H1 (cell line): Measurements from ENCODE around the gene ACMSD. TPM values are rescaled to one million over a fixed set of nuclear protein-coding genes. Genes with fewer than 3 reads are reported as not detected.

ENCODE experiments used
- CTCF ChIA-PET: fragments of 300-600 bp; sonication (Branson Sonifier 250); formaldehyde crosslinking; loops from one replicate; lab custom pipeline; 2021; ENCODE audit not compliant: partially characterized antibody; lab: Charles Lee
- POLR2A ChIA-PET: fragments of 300-600 bp; sonication (Branson Sonifier 250); formaldehyde crosslinking; loops from one replicate; lab custom pipeline; 2021; ENCODE audit warnings: inconsistent platforms; ENCODE audit not compliant: partially characterized antibody; lab: Charles Lee
- DNase-seq, 2 experiments: peaks; one replicate each; pipeline versions ENCODE4 v3.0.0 to v3.0.0-alpha.2; 2010 to 2022; ENCODE audit warnings: low spot score in 2 of 2, low read depth in 1 of 2, mixed read lengths in 1 of 2
- FAIRE-seq: peaks from 2 replicates; lab custom pipeline; 2011; peaks lifted over from hg19 to GRCh38; lab: Jason Lieb, UNC
- H2AFZ ChIP-seq: 2 replicates; pipeline ENCODE4 v1.8.1; 2012; ENCODE audit warnings: low read length, inconsistent platforms
- H2AK5ac ChIP-seq: 2 replicates; pipeline ENCODE4 v1.6.1; 2013; ENCODE audit warnings: low read depth, low read length
- H2BK120ac ChIP-seq: replicated peaks from 2 replicates; pipeline ENCODE3; 2013; ENCODE audit warnings: low read depth, low read length, inconsistent platforms
- H2BK12ac ChIP-seq: 2 replicates; pipeline ENCODE4 v1.6.1; 2013; ENCODE audit warnings: low read depth, low read length
- H2BK15ac ChIP-seq: 2 replicates; pipeline ENCODE4 v1.6.1; 2013; ENCODE audit warnings: low read length
- H2BK20ac ChIP-seq: 2 replicates; pipeline ENCODE4 v1.6.1; 2013; ENCODE audit warnings: low read length
- H2BK5ac ChIP-seq: 2 replicates; pipeline ENCODE4 v1.6.1; 2013; ENCODE audit warnings: low read depth, low read length
- H3K14ac ChIP-seq: 2 replicates; pipeline ENCODE4 v1.6.1; 2013; ENCODE audit warnings: inconsistent platforms; ENCODE audit not compliant: insufficient read length
- H3K18ac ChIP-seq: 2 replicates; pipeline ENCODE4 v1.6.1; 2013; ENCODE audit warnings: low read length; ENCODE audit errors: extremely low read depth
- H3K23ac ChIP-seq: 2 replicates; pipeline ENCODE4 v1.6.1; 2013; ENCODE audit warnings: inconsistent platforms; ENCODE audit not compliant: insufficient read length
- H3K23me2 ChIP-seq: 2 replicates; pipeline ENCODE4 v1.6.1; 2013; ENCODE audit warnings: low read depth, low read length
- H3K27ac ChIP-seq: 2 replicates; pipeline ENCODE4 v1.6.1; 2011; ENCODE audit warnings: low read depth, low read length, inconsistent platforms
- H3K27me3 ChIP-seq, 4 experiments: replicated peaks in 1 of 4; 1 replicate in 1 of 4; 2 replicates in 3 of 4; pipeline versions ENCODE4 v1.6.1 to v1.8.1; 2011 to 2013; ENCODE audit warnings: low read length in 3 of 4, mild to moderate bottlenecking in 3 of 4, inconsistent platforms in 2 of 4, mixed read lengths in 2 of 4, moderate library complexity in 1 of 4; ENCODE audit not compliant: control insufficient read depth in 3 of 4, insufficient read depth in 3 of 4; ENCODE audit errors: extremely low read depth in 1 of 4
- H3K36me3 ChIP-seq, 4 experiments: 2 replicates each; pipeline versions ENCODE4 v1.6.1 to v1.8.1; 2011 to 2013; ENCODE audit warnings: mild to moderate bottlenecking in 4 of 4, low read length in 3 of 4, moderate library complexity in 2 of 4, control low read depth in 1 of 4, inconsistent platforms in 1 of 4; ENCODE audit not compliant: insufficient read depth in 4 of 4, control insufficient read depth in 2 of 4
- H3K4ac ChIP-seq: replicated peaks from 2 replicates; pipeline ENCODE3; 2013; ENCODE audit warnings: low read length, low read depth, mixed read lengths, inconsistent platforms; ENCODE audit not compliant: insufficient read length
- H3K4me1 ChIP-seq, 4 experiments: replicated peaks in 1 of 4; 1 replicate in 1 of 4; 2 replicates in 3 of 4; pipeline versions ENCODE4 v1.6.1 to v1.8.1; 2011 to 2013; ENCODE audit warnings: low read length in 3 of 4, inconsistent platforms in 2 of 4, mixed read lengths in 1 of 4; ENCODE audit not compliant: insufficient read depth in 4 of 4, control insufficient read depth in 3 of 4
- H3K4me2 ChIP-seq, 2 experiments: 2 replicates each; pipeline versions ENCODE4 v1.6.1 to v1.8.1; 2011 to 2013; ENCODE audit warnings: low read depth in 2 of 2, low read length in 2 of 2, control low read depth in 1 of 2, inconsistent platforms in 1 of 2, mild to moderate bottlenecking in 1 of 2; ENCODE audit not compliant: insufficient read depth in 1 of 2
- H3K4me3 ChIP-seq, 4 experiments: fragments of 200-600, 300-600 bp in 1 of 4; sonication (generic), shearing (Covaris generic), sonication (Bioruptor Twin) in 1 of 4; 2 replicates each; pipeline versions ENCODE4 v1.5.1 to v1.8.1; 2011 to 2016; ENCODE audit warnings: low read length in 4 of 4, low read depth in 3 of 4, control low read depth in 2 of 4, inconsistent platforms in 2 of 4, mild to moderate bottlenecking in 2 of 4, mixed read lengths in 1 of 4, moderate library complexity in 1 of 4; ENCODE audit not compliant: insufficient read depth in 2 of 4; ENCODE audit errors: extremely low read depth in 1 of 4
- H3K56ac ChIP-seq: replicated peaks from 2 replicates; pipeline ENCODE3; 2013; ENCODE audit warnings: low read depth, mild to moderate bottlenecking, mixed read lengths, low read length, inconsistent platforms; ENCODE audit not compliant: insufficient read length
- H3K79me1 ChIP-seq: 2 replicates; pipeline ENCODE4 v1.6.1; 2013; ENCODE audit warnings: low read depth, low read length, control low read depth
- H3K79me2 ChIP-seq, 2 experiments: 2 replicates each; pipeline versions ENCODE4 v1.6.1 to v1.8.1; 2012 to 2013; ENCODE audit warnings: low read length in 2 of 2, mild to moderate bottlenecking in 2 of 2, inconsistent platforms in 1 of 2; ENCODE audit not compliant: insufficient read depth in 2 of 2, control insufficient read depth in 1 of 2
- H3K9ac ChIP-seq, 4 experiments: replicated peaks in 1 of 4; 1 replicate in 1 of 4; 2 replicates in 3 of 4; pipeline versions ENCODE4 v1.6.1 to v1.8.1; 2011 to 2013; ENCODE audit warnings: low read depth in 3 of 4, low read length in 3 of 4, control low read depth in 2 of 4, mild to moderate bottlenecking in 2 of 4, moderate library complexity in 2 of 4, inconsistent platforms in 1 of 4; ENCODE audit errors: extremely low read depth in 1 of 4
- H3K9me3 ChIP-seq, 2 experiments: 2 replicates each; pipeline versions ENCODE4 v1.6.1 to v1.8.1; 2012 to 2013; ENCODE audit warnings: mild to moderate bottlenecking in 2 of 2, moderate library complexity in 2 of 2, control low read depth in 1 of 2, inconsistent platforms in 1 of 2, low read depth in 1 of 2, low read length in 1 of 2, mixed read lengths in 1 of 2; ENCODE audit not compliant: insufficient read depth in 2 of 2
- H4K20me1 ChIP-seq, 2 experiments: replicated peaks in 1 of 2; 2 replicates each; pipeline versions ENCODE3 to v1.8.1; 2011 to 2013; ENCODE audit warnings: inconsistent platforms in 2 of 2, low read length in 2 of 2, mild to moderate bottlenecking in 1 of 2; ENCODE audit not compliant: insufficient read depth in 2 of 2, control insufficient read depth in 1 of 2
- H4K5ac ChIP-seq: 2 replicates; pipeline ENCODE4 v1.6.1; 2013; ENCODE audit warnings: low read length, low read depth, mixed read lengths, inconsistent platforms; ENCODE audit not compliant: insufficient read length
- H4K8ac ChIP-seq: 2 replicates; pipeline ENCODE4 v1.8.0; 2013; ENCODE audit warnings: mild to moderate bottlenecking, moderate library complexity, low read length, inconsistent platforms; ENCODE audit not compliant: insufficient read depth; ENCODE audit errors: extremely low read depth
- H4K91ac ChIP-seq: replicated peaks from 2 replicates; pipeline ENCODE3; 2013; ENCODE audit warnings: low read length, mixed read lengths, inconsistent platforms; ENCODE audit not compliant: insufficient read length
- CHD2 ChIP-seq: IDR thresholded peaks from 2 replicates; pipeline ENCODE4 v1.6.1; 2012; ENCODE audit warnings: low read length, improper control_type of control experiment
- EP300 ChIP-seq, 2 experiments: IDR thresholded peaks; 1 replicate in 1 of 2; 2 replicates in 1 of 2; pipeline ENCODE4 v1.6.1; 2011 to 2012; ENCODE audit warnings: low read depth in 2 of 2, low read length in 2 of 2, mild to moderate bottlenecking in 2 of 2, borderline replicate concordance in 1 of 2, inconsistent platforms in 1 of 2, moderate library complexity in 1 of 2
- RBBP5 ChIP-seq: IDR thresholded peaks from 2 replicates; pipeline ENCODE4 v1.7.1; 2012; ENCODE audit warnings: low read depth, mild to moderate bottlenecking, inconsistent platforms, low read length, moderate library complexity, borderline replicate concordance
- SIN3A ChIP-seq, 2 experiments: IDR thresholded peaks in 1 of 2; conservative IDR thresholded peaks in 1 of 2; 2 replicates each; pipeline ENCODE4 v1.6.1; 2011 to 2012; ENCODE audit warnings: low read length in 2 of 2, improper control_type of control experiment in 1 of 2, low read depth in 1 of 2, mild to moderate bottlenecking in 1 of 2
- YY1 ChIP-seq: IDR thresholded peaks from 2 replicates; pipeline ENCODE4 v1.6.1; 2011; ENCODE audit warnings: low read depth, mild to moderate bottlenecking, low read length
- WGBS, 2 experiments: shearing (Covaris generic) in 1 of 2; methylation state at CpG; one replicate each; pipeline versions ENCODE4 v1.1.6 to v1.1.7; 2013 to 2015; ENCODE audit warnings: low lambda C conversion rate in 2 of 2, mixed read lengths in 2 of 2, inconsistent platforms in 1 of 2, low coverage in 1 of 2, missing lambda C conversion rate in 1 of 2; ENCODE audit not compliant: insufficient replicate concordance in 2 of 2, insufficient coverage in 1 of 2, insufficient read length in 1 of 2; ENCODE audit errors: extremely low coverage in 1 of 2, missing lambda C conversion rate in 1 of 2; 5-methylcytosine and 5-hydroxymethylcytosine counted together
- polyA plus RNA-seq, 7 experiments: library from polyadenylated mRNA; depleted of rRNA in 3 of 7; stranded (reverse) in 5 of 7; unstranded in 2 of 7; fragments of >200 nt in 5 of 7; fragments of 200-250 nt in 2 of 7; gene quantifications; 1 replicate in 5 of 7; 2 replicates in 1 of 7; 4 replicates in 1 of 7; pipeline versions ENCODE4 v1.2.1 to v1.2.3, GENCODE V29; 2011 to 2013; ENCODE audit warnings: missing spikeins in 2 of 7, mixed read lengths in 2 of 7
- total RNA-seq: library from RNA; stranded (reverse); fragmentation: NEBNext Ultra II Directional; extraction: Animal tissue kit (Norgen Biotek cat#: 25700); gene quantifications from 2 replicates; pipeline ENCODE4 v1.2.1, GENCODE V29; 2021

Gene ACMSD
- total and polyA plus RNA-seq, 2 of the 8 experiments (the other 6 are each of a cell fraction or from before 2014, with no cell fraction given): not detected

- H2BK120ac ChIP-seq: no peak overlapping the region
- FAIRE-seq (no peak), DNase-seq (no peak)
- no peak overlapping the region for H3K4ac ChIP-seq
- H3K23ac ChIP-seq: no peak overlapping the region
- H3K4me1 ChIP-seq: no peaks in the 10 kb centered on the region
- H3K4me3 ChIP-seq: no peak overlapping the region
- H4K8ac ChIP-seq: no peak overlapping the region
- H3K14ac ChIP-seq: no peak overlapping the region
- H3K56ac ChIP-seq: no peak overlapping the region
- no peak overlapping the region for H3K4me2 ChIP-seq
- no peaks in the 10 kb centered on the region for H3K36me3 ChIP-seq
- H3K23me2 ChIP-seq: no peaks in the 10 kb centered on the region
- peaks cover 0 to 1% of the 10 kb centered on the region in 2 experiments for H4K20me1 ChIP-seq
- H3K79me2 ChIP-seq: no peaks in the 10 kb centered on the region
- WGBS, 2 experiments: 91% methylated on average over 2 of the region's 2 CpGs; no CpG with 5 or more reads in 1 of the 2 experiments
- H2BK15ac ChIP-seq: no peak overlapping the region
- no peak overlapping the region for H4K91ac ChIP-seq
- H3K9ac ChIP-seq: no peak overlapping the region
- H2BK12ac ChIP-seq: no peak overlapping the region
- H2AK5ac ChIP-seq: no peak overlapping the region
- H3K27ac ChIP-seq: no peak overlapping the region
- CTCF ChIA-PET: no interaction called here
- no peak overlapping the region for H2BK5ac ChIP-seq
- no peaks in the 10 kb centered on the region for H3K79me1 ChIP-seq
- H3K27me3 ChIP-seq: no peaks in the 10 kb centered on the region; a peak in 1 of 7 replicates
- no peak overlapping the region for H2BK20ac ChIP-seq
- no peak overlapping the region for H3K18ac ChIP-seq
- peaks cover 2 to 3% of the 10 kb centered on the region in 2 experiments; a peak in 1 of 4 replicates for H3K9me3 ChIP-seq
- H4K5ac ChIP-seq: no peak overlapping the region
- POLR2A ChIA-PET: no interaction called here
- H2AFZ ChIP-seq: no peak overlapping the region
- no peak for TF ChIP-seq EP300 (IDR thresholded peaks at IDR 0.05; ENCODE audit: borderline replicate concordance in 1 of 2, low read depth in 2 of 2, low read length in 2 of 2)
- TF ChIP-seq SIN3A (conservative IDR thresholded peaks at IDR 0.05 in 1 of 2, IDR thresholded peaks at IDR 0.05 in 1 of 2; ENCODE audit: low read depth in 1 of 2, low read length in 2 of 2): no peak
- TF ChIP-seq YY1: no peak
- no peak for TF ChIP-seq CHD2
- TF ChIP-seq RBBP5: no peak
These were observed 72.5 kb downstream of the ACMSD start for GRCh38 chr2:134910763-134911399.
